Stimulated activated CD8-positive, alpha-beta memory T cell treated with anti-CD3 and anti-CD28 coated beads, Interleukin-7, amount 100 ng/mL, for 48 hours (primary cell): Measurements from ENCODE around the gene ELFN1.
"Not testable (repeated sequence)": the region's sequence is repeated elsewhere in the genome, so short reads cannot be mapped to it uniquely, and the experiment has no call there.

ENCODE experiments used
- DNase-seq, 2 donors: peaks; one replicate each; pipeline ENCODE4 v3.0.0-alpha.2; 2020; ENCODE audit warnings: low read depth in 1 of 2; ENCODE audit errors: extremely low read depth in 1 of 2

The ELFN1 gene

GRCh38 chr7:1706721-1707613 is 36.9 kb downstream of the ELFN1 start:
- DNase-seq = no peak

DNA sequence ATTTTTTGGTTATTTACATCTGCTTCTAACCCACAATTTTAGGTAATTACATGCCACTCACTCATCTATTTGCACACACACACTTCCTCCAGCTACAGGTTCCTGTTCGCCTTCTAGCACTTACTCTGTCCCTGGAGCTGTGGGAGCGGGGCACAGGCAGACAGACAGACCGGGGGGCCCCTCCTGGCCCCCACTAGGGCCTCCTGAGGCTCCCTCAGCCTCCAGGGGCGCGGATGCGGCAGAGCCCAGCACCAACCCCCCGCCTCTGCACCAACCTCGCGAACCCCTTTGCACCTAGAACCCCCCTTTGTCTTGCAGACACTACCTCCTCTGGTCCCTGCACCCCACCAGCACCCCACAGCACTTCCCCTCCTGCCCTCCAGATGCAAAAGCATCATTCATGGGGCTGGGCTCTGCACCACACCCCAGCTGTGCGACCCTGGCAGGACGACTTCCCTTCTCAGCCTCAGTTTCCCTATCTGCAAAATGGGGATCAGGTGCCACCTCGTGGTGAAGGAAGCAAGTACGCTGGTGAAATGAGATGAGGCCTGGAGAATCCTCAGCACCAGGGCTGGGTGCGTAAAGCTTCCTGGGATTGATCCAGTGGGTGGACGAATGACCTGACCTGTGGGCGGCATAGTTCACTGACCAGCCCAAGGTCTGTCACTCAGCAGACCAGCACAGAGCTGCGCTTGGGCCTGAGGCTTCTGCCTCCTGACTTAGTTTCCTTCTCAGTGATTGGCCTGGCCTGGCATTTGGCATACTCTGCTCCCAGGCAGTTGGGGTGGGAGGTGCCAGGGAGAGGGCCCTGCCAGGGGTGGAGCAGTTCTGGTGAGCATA is 37.9 kb downstream of the ELFN1 start:
- no peak for DNase-seq

- no peak for DNase-seq
These were observed 38.6 kb downstream of the ELFN1 start for GRCh38 chr7:1708596-1709251.

DNA sequence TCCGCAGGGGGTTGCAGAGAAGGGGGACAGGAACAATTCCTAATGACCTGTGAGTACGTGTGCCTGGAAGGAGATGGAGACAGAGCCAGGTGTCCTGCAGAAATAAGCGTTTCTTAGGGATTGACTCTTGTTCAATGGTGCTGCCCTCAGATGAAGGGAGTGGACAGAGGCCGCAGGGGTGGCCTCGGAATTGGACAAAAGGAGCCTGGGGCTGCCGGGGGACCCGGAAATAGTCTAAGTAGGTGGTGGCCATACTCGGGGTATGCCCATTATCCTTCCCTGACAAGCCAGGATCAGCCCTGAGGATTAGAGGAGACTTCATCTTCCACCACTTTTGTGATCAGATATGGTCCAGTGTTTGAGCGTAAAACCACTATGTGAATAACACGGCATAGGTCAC is 39.2 kb downstream of the ELFN1 start:
- DNase-seq = no peak

DNA sequence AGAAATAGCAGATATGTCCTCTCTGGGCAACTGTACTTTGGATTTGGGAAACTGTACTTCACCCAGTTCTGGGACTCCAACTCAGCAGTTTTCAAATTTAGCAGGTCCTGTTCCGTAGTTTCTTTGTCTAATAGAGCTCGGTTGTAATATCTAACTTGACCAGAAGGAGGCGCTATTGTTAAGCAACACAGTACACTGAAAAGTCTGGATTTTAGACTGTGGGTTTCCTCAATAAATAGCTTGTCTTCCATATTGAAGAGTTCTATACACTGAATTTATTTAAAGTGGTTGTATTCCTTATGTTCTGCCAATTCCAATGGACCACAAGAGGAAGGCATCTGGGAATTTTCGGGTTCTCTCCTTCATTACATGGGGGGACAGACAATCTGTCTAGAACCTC is 39.8 kb downstream of the ELFN1 start:
- no peak for DNase-seq

GRCh38 chr7:1710936-1711335 is 40.9 kb downstream of the ELFN1 start:
- DNase-seq = no peak

- no peak for DNase-seq
These were observed 42.9 kb downstream of the ELFN1 start for GRCh38 chr7:1712907-1713501.

DNA sequence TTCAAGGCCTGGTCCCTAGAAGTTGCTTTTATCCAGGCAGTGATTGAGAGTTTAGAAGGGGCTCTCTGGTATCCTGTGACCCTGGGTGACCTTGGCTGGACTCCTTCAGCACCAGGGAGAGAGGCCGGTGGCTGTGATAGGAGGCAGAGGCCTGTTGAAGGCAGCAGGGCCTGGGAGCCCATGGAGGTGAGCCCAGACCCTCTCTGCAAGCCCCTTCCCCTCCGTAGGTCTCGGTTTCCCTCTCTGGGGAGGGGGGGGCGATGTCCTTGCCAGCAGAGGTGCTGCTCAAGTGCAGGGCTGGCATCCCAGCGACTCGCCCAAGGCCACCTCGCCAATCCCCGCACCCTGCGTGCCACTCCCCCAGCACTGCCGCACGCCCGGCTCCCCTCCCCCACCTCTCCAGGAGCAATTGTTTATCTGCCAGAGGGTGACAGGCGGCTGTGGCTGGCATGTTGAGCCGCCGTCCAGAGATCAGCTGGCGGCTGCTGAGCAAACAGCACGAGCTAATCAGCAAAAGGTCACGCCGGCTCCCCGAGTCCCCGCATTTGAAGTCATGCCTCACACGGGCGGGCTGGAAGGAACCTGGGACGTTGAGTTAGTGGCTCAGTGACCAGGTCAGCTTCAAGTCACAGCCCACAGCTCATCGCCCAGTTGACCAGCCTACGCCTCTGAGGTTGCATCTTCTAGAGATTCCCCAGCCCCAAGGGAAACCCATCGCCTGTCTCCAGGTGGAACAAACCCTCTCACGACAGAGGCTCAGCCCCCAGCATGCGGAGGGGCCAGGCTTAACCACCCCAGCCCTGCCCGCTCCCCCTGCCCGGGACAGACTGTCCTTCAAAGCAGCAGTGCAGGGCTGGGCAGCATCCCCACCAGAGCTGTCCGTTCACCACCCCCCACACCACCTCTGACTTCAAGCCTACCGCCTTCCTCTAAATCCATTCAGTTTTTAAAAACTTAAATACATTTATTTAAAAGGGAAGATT is 43.7 kb downstream of the ELFN1 start:
- no peak for DNase-seq

GRCh38 chr7:1714583-1715330 is 44.7 kb downstream of the ELFN1 start:
- no peak for DNase-seq

DNA sequence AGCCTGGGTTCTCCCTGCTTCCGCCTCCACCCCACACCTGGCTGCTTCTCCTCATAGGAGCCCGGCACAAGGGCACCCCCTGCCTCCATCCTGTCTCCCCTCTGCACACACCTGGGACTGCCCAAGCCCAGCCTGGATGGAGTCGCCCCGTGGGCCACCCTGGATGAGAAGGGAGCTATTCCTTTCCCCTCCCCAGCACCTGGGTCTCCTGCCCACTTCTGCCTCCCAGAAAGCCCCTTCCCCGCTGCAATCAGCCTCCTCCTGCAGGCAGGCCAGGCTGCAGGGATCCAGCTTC is 45.2 kb downstream of the ELFN1 start:
- DNase-seq = no peak

DNA sequence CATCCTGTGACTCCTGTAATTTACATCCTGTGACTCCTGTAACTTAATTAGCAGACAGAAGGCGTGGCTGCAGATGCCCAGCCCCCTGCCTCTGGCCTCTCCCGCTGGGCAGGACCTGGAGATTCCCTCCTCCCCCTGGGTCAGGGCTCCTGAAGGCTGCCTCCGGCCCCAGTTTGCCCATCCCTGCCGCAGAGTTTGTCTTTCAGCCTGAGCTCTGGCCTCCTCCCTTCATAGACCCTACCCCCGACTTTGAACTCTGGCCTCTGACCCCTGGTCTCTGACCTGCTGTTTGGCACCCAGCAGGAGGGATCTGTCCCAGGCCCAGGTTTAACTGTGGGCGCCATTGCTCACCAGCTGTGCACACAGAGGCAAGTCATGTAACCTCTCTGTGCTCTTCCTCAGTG is 45.6 kb downstream of the ELFN1 start:
- DNase-seq = no peak

- DNase-seq = no peak
These were observed 46.4 kb downstream of the ELFN1 start for GRCh38 chr7:1716263-1717094.

DNA sequence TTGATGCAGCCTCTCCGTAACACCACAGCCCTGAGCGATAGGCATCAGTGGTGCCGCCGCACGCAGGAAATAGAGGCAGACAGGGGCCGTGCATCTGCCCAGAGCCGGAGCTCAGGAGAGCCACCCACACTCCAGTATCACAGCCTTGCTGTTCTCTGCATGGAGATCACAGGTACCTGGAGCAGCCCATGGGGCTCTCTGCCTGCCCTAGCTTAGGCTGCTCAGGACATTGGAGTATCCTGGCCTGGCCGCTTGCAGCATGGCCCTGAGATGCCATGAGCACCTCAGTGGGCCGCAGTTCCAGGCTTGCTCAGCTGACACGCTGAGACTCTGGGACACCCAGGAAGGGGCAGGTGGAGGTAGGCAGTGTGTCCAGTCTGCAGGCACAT is 47.0 kb downstream of the ELFN1 start:
- DNase-seq = no peak

DNA sequence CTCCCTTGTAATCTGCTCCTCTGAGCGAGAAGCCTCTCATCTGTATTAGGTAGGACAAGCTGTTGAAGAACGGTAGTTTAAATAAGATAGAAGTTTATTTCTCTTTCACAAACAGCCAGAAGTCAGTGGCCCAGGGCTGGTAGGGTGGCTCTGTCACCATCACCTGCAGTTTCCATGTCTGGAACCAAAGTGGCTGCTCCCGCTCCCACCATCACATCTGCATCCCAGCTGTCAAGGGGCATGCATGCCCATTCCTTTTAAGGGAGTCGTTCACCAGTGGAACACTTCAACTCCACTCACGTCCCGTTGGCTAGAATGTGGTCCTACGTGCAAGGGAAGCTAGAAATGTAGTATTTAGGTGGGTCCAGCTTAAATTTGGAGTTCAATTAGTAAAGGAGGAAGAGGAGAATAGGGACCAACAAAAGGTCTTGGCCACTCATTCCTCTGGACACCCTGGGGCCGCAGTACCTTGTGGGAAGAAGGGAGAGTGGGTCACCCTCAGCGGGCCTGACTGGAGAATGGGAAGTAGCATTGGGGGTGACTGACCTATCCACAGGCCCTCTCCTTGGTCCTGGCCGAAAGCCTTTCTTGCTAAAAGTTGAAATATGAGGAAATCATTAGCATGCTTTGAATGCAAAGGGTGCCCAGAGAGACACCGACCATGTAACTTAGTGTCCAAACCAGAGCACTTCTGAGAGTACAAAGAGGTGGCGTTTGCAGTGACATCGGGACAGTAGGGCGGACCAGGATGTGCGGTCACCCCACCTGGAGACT is 48.0 kb downstream of the ELFN1 start:
- no peak for DNase-seq

- DNase-seq = not testable (repeated sequence)
These were observed 48.8 kb downstream of the ELFN1 start for GRCh38 chr7:1718850-1719249.

- not testable (repeated sequence) for DNase-seq
These were observed 49.2 kb downstream of the ELFN1 start for GRCh38 chr7:1719256-1719655.

DNA sequence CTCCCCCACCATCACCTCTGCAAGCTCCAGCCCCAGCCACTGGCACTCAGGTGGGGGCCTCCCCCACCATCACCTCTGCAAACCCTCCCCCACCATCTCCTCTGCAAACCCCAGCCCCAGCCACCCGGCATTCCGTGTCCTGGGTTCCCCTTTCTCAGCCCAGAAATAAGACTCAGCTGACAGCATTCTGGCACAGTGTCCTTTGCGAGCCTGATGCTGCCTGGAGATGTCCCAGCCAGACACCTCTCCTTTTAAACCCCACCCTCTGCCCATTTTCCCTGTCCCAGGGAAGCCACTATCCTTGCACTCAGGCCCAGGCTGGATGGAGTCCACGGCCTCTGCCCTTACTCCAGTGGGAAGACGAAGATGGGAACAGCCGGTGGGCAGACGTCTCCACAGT is 49.8 kb downstream of the ELFN1 start:
- DNase-seq = no peak

DNA sequence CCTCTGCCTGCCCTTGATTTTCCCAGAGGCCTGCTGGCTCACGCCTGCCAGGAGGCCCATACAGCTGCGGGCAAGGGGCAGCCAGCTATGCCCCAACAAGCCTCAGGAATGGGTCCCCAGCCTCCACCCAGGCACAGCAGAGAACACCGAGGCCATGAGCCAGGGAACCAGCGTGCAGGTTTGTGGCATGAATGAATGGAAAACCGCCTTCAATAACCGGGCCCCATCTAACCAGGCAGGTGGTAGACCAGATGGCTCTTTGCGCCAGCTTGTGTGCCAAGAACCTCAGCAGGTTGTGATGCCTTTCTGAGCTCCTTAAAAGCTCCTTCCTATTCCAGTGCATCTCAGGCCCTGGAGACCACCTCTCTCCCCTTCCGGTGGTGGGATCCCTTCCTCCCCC is 50.2 kb downstream of the ELFN1 start:
- no peak for DNase-seq
